Ishikawa (cell line): ENCODE results near the gene CIZ1.

Source experiments
- CREB1 ChIP-seq: IDR thresholded peaks from 2 replicates; pipeline ENCODE4 v1.6.1; 2012; ENCODE audit warnings: low read depth
- EGR1 ChIP-seq: IDR thresholded peaks from 2 replicates; pipeline ENCODE4 v1.6.1; 2012
- EP300 ChIP-seq: IDR thresholded peaks from 2 replicates; pipeline ENCODE4 v1.6.1; 2012; ENCODE audit warnings: borderline replicate concordance

- TF ChIP-seq CREB1 (no peak), EP300 (no peak), EGR1 (no peak)
Observed at GRCh38 chr9:128225770-128226411, 34.5 kb upstream of the CIZ1 start.
